Peyer's patch (tissue), 4 donors: Measurements from ENCODE around the gene TTC28. TPM values are rescaled to one million over a fixed set of nuclear protein-coding genes. Genes with fewer than 3 reads are reported as not detected.

Experiments used
- DNase-seq, 3 donors: peaks; one replicate each; pipeline ENCODE4 v3.0.0-alpha.2; 2017 to 2019
- H3K27ac ChIP-seq, 4 donors: fragments of 200-600 bp; sonication (generic); one replicate each; pipeline ENCODE4 v1.5.1; 2016 to 2019
- H3K27me3 ChIP-seq, 2 donors: fragments of 200-600 bp; sonication (generic); one replicate each; pipeline ENCODE4 v1.5.1; 2019
- H3K36me3 ChIP-seq, 3 donors: fragments of 200-600 bp; sonication (generic); one replicate each; pipeline ENCODE4 v1.5.1; 2016 to 2019
- H3K4me1 ChIP-seq, 4 donors: fragments of 200-600 bp; sonication (generic); one replicate each; pipeline ENCODE4 v1.5.1; 2016 to 2019
- H3K4me3 ChIP-seq, 4 donors: fragments of 200-600 bp; sonication (generic); 1 replicate in 3 of 4; 2 replicates in 1 of 4; pipeline ENCODE4 v1.5.1; 2016 to 2019; ENCODE audit warnings: mild to moderate bottlenecking in 1 of 4
- H3K9me3 ChIP-seq, 4 donors: fragments of 200-600 bp; sonication (generic); one replicate each; pipeline ENCODE4 v1.5.1; 2016 to 2019; ENCODE audit warnings: mild to moderate bottlenecking in 1 of 4
- POLR2A ChIP-seq, 2 donors: fragments of 450-650 bp; IDR thresholded peaks; one replicate each; pipeline ENCODE4 v1.5.1; 2017; ENCODE audit warnings: antibody characterized with exemption in 2 of 2, mild to moderate bottlenecking in 2 of 2, moderate library complexity in 2 of 2
- total RNA-seq, 4 donors: library from RNA; depleted of rRNA; stranded (reverse); fragments of >200 nt; gene quantifications; one replicate each; pipeline ENCODE4 v1.1.0, GENCODE V29; 2016
- TF ChIP-seq, protein P1 (sequence below), 6 experiments: fragments of 450-650 bp in 4 of 6; fragments of 200-600 bp in 2 of 6; sonication (generic) in 1 of 6; IDR thresholded peaks; one replicate each; pipeline ENCODE4 v1.5.1; 2017 to 2019; ENCODE audit warnings: antibody characterized with exemption in 6 of 6, mild to moderate bottlenecking in 3 of 6, moderate library complexity in 1 of 6

Gene TTC28
- total RNA-seq, 4 donors from 2014 or later, result 9.1 to 46.4 (median 35.2) TPM

DNA sequence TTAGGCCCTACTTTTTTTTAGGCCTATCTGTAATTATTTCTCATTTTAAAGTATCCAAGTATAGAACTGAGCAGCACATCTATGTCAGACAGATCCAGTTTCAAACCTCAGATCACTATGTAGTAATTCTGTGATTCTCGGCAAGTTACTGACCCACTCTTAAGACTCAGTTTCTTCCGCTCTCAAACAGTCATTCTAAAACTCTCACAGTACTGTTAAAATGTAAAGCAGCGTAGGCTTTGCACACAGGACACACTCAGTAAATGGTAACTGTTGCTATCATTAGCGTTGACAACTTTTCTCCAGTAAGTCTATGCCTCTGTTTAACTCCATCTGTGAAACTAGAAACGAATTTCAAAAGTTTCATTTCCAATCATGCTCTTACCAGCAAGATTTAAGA is 277.1 kb downstream of the TTC28 start:
- Histone ChIP-seq H3K4me1 (no peaks in the 10 kb centered on the region), H3K27ac (no peak overlapping the region), H3K4me3 (no peak overlapping the region), H3K36me3 (no peaks in the 10 kb centered on the region), H3K9me3 (no peaks in the 10 kb centered on the region), H3K27me3 (no peaks in the 10 kb centered on the region)
- DNase-seq, result no peak
- TF ChIP-seq, protein P1, sequence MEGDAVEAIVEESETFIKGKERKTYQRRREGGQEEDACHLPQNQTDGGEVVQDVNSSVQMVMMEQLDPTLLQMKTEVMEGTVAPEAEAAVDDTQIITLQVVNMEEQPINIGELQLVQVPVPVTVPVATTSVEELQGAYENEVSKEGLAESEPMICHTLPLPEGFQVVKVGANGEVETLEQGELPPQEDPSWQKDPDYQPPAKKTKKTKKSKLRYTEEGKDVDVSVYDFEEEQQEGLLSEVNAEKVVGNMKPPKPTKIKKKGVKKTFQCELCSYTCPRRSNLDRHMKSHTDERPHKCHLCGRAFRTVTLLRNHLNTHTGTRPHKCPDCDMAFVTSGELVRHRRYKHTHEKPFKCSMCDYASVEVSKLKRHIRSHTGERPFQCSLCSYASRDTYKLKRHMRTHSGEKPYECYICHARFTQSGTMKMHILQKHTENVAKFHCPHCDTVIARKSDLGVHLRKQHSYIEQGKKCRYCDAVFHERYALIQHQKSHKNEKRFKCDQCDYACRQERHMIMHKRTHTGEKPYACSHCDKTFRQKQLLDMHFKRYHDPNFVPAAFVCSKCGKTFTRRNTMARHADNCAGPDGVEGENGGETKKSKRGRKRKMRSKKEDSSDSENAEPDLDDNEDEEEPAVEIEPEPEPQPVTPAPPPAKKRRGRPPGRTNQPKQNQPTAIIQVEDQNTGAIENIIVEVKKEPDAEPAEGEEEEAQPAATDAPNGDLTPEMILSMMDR (IDR thresholded peaks at IDR 0.05), result no peak
- TF ChIP-seq POLR2A (IDR thresholded peaks at IDR 0.05), result no peak

DNA sequence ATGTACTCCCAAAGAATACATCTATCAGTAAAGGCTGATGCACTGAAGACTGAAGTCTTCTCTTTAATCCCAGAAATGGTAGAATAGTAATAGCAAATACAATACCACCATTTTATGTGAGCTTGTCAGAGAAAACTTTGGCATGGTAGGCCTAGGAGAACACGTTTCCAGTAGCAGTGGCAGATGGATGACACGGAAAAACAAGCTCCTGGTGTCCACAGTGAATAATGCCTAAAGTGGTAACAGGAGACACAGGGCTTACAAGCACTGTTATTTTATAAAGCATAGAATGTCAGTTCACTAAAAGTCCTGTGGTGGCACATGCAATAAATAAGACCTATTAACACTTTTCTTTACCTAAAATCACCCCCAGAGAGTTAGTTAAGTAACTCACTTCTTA is 277.6 kb downstream of the TTC28 start:
- no peak for DNase-seq
- no peak overlapping the region for H3K4me3 ChIP-seq
- no peaks in the 10 kb centered on the region for H3K9me3 ChIP-seq
- no peaks in the 10 kb centered on the region for H3K36me3 ChIP-seq
- TF ChIP-seq, protein P1 (IDR thresholded peaks at IDR 0.05), result no peak
- TF ChIP-seq POLR2A (IDR thresholded peaks at IDR 0.05), result no peak
- no peaks in the 10 kb centered on the region for H3K27me3 ChIP-seq
- H3K4me1 ChIP-seq, result no peaks in the 10 kb centered on the region
- H3K27ac ChIP-seq, result no peak overlapping the region

DNA sequence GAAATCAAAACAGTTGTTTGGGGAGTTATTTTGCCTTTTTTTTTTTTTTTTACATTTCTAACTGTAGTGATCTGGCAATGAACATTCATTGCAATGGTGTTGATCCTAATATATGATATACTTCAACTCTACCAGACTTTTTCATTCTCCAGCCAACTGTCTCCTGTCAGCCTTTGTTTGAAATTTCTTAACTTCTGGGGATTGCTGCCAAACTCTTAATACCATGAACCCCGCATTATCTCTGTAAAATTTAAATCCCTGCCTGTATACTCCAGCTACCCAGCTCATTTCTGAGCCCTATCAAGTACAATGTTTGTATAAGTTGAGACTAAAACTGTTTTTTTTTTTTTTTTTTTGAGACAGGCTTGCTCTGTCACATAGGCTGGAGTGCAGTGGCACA is 280.7 kb downstream of the TTC28 start:
- H3K4me3 ChIP-seq, result no peak overlapping the region
- no peak for TF ChIP-seq POLR2A (IDR thresholded peaks at IDR 0.05)
- TF ChIP-seq, protein P1 (IDR thresholded peaks at IDR 0.05), result no peak
- H3K9me3 ChIP-seq, result no peaks in the 10 kb centered on the region

DNA sequence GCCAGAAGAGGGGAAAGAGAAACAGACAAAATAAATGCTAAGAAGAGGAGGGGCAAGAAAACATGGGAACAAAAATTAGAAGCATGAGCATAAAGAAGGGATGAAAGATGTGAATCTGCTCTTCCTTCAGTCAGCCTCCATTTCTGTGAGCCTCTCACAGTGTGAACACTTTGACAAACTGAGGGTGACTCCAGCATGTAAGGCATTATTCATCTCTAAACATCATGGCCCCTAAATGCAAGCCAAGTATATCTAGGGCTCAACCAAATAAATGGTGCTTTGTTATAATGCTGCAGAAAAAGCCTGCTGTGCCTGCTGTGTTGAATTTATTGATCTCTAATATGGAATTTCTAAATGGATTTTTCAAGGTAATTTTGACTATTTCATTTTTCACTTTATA is 281.3 kb downstream of the TTC28 start:
- Histone ChIP-seq H3K36me3 (no peaks in the 10 kb centered on the region), H3K27ac (no peak overlapping the region), H3K27me3 (no peaks in the 10 kb centered on the region), H3K4me1 (peaks cover 0 to 9% (median 0%) of the 10 kb centered on the region in 4 donors), H3K9me3 (no peaks in the 10 kb centered on the region), H3K4me3 (no peak overlapping the region)
- TF ChIP-seq, protein P1 (IDR thresholded peaks at IDR 0.05), result no peak
- TF ChIP-seq POLR2A (IDR thresholded peaks at IDR 0.05), result no peak
- no peak for DNase-seq

More for the DNA sequence above, 280.7 kb downstream of the TTC28 start:
- Histone ChIP-seq H3K36me3 (no peaks in the 10 kb centered on the region), H3K27me3 (no peaks in the 10 kb centered on the region), H3K27ac (no peak overlapping the region), H3K4me1 (peaks cover 0 to 9% (median 0%) of the 10 kb centered on the region in 4 donors)
- no peak for DNase-seq

DNA sequence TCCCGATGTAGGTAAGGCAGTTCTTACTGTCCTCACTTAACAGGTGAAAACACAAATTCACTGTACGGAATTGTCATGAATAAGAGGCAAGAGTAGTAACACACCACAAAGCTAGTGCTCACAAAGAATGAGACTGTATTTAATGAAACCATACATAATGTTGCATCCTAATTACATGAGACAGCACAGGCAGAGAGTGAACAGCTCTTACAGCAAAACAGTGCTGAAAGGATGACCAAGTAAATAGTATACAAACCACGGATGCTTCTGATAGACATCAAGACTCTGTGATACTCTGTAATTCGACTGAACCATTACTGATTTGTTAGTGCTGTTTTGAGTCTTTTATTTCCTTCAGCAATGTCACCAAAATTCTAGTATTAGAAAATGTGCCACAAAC is 282.3 kb downstream of the TTC28 start:
- no peaks in the 10 kb centered on the region for H3K36me3 ChIP-seq
- H3K4me1 ChIP-seq, result peaks cover 0 to 9% (median 0%) of the 10 kb centered on the region in 4 donors
- H3K27ac ChIP-seq, result no peak overlapping the region
- no peak overlapping the region for H3K4me3 ChIP-seq
- TF ChIP-seq, protein P1 (IDR thresholded peaks at IDR 0.05), result no peak
- no peak for TF ChIP-seq POLR2A (IDR thresholded peaks at IDR 0.05)
- no peaks in the 10 kb centered on the region for H3K27me3 ChIP-seq
- no peak for DNase-seq
- H3K9me3 ChIP-seq, result no peaks in the 10 kb centered on the region
